Measurements from ENCODE around the gene STX7. TPM values are rescaled to one million over a fixed set of nuclear protein-coding genes. Genes with fewer than 3 reads are reported as not detected.

STX7 gene
- polyA plus RNA-seq, 3 donors, result 49.7 to 85.1 (median 81.7) TPM

- H3K4me3 ChIP-seq (replicated peaks in 1 of 3; ENCODE audit: low read depth in 2 of 3, low read length in 3 of 3), result no peak overlapping the region
- H3K27me3 Mint-ChIP-seq (ENCODE audit: low read depth in 3 of 3), result peaks cover 4 to 15% (median 6%) of the 10 kb centered on the region in 3 donors
- H3K36me3 Mint-ChIP-seq, result no peaks in the 10 kb centered on the region
- H3K4me2 ChIP-seq (replicated peaks; ENCODE audit: extremely low read depth, low read length, poor library complexity, severe bottlenecking), result no peak overlapping the region
- H3K9ac ChIP-seq (ENCODE audit: insufficient read depth, low read length, poor library complexity, severe bottlenecking), result no peak overlapping the region
- peak overlapping the region in 1 of 7 donors; percentile 27 for H3K27ac Mint-ChIP-seq
- H3K9me3 Mint-ChIP-seq, result peaks cover 4 to 24% (median 19%) of the 10 kb centered on the region in 7 donors
- no peak for DNase-seq
- TF ChIP-seq CTCF (IDR thresholded peaks at IDR 0.05), result no peak
- no peaks in the 10 kb centered on the region for H3K4me1 ChIP-seq (ENCODE audit: control insufficient read depth in 1 of 2, insufficient read depth in 2 of 2, low read length in 2 of 2)
- intact Hi-C loops (cut with micrococcal nuclease), result no loop called here
- H3K36me3 ChIP-seq (replicated peaks in 1 of 2; ENCODE audit: control insufficient read depth in 1 of 2, insufficient read depth in 2 of 2, low read length in 2 of 2), result no peaks in the 10 kb centered on the region
- H2AFZ ChIP-seq (ENCODE audit: insufficient read depth, low read depth, low read length, poor library complexity, severe bottlenecking), result no peak overlapping the region
- peaks cover 0 to 9% of the 10 kb centered on the region in 2 donors for H3K9me3 ChIP-seq (replicated peaks in 1 of 2; ENCODE audit: control insufficient read depth in 1 of 2, insufficient read depth in 1 of 2, low read length in 2 of 2)
- H3K4me1 Mint-ChIP-seq, result no peaks in the 10 kb centered on the region
- H3K27me3 ChIP-seq (ENCODE audit: control insufficient read depth in 2 of 2, insufficient read depth in 2 of 2, low read length in 2 of 2), result no peaks in the 10 kb centered on the region
- H3K4me3 Mint-ChIP-seq, result no peak overlapping the region
- H4K20me1 ChIP-seq (ENCODE audit: insufficient read depth, low read length), result no peaks in the 10 kb centered on the region
- no CpG with 5 or more reads among the region's 6 CpGs for WGBS (ENCODE audit: insufficient coverage)
- H3K27ac ChIP-seq (ENCODE audit: low read depth in 1 of 2, low read length in 2 of 2), result no peak overlapping the region
- no peaks in the 10 kb centered on the region for H3K79me2 ChIP-seq (ENCODE audit: insufficient read depth, low read length)
Observed at GRCh38 chr6:132418235-132418965, 94.5 kb downstream of the STX7 start.

GRCh38 chr6:132414761-132415160 is 98.2 kb downstream of the STX7 start:
- intact Hi-C loops (cut with micrococcal nuclease), result no loop called here
- Histone ChIP-seq H2AFZ (ENCODE audit: insufficient read depth, low read depth, low read length, poor library complexity, severe bottlenecking) (no peak overlapping the region), H3K9ac (ENCODE audit: insufficient read depth, low read length, poor library complexity, severe bottlenecking) (no peak overlapping the region), H3K79me2 (ENCODE audit: insufficient read depth, low read length) (no peaks in the 10 kb centered on the region), H4K20me1 (ENCODE audit: insufficient read depth, low read length) (no peaks in the 10 kb centered on the region), H3K9me3 (replicated peaks in 1 of 2; ENCODE audit: control insufficient read depth in 1 of 2, insufficient read depth in 1 of 2, low read length in 2 of 2) (peaks cover 0 to 9% of the 10 kb centered on the region in 2 donors), H3K36me3 (replicated peaks in 1 of 2; ENCODE audit: control insufficient read depth in 1 of 2, insufficient read depth in 2 of 2, low read length in 2 of 2) (no peaks in the 10 kb centered on the region), H3K4me2 (replicated peaks; ENCODE audit: extremely low read depth, low read length, poor library complexity, severe bottlenecking) (no peak overlapping the region), H3K27ac (ENCODE audit: low read depth in 1 of 2, low read length in 2 of 2) (no peak overlapping the region), H3K27me3 (ENCODE audit: control insufficient read depth in 2 of 2, insufficient read depth in 2 of 2, low read length in 2 of 2) (peaks cover 0 to 2% of the 10 kb centered on the region in 2 donors), H3K4me3 (replicated peaks in 1 of 3; ENCODE audit: low read depth in 2 of 3, low read length in 3 of 3) (no peak overlapping the region), H3K4me1 (ENCODE audit: control insufficient read depth in 1 of 2, insufficient read depth in 2 of 2, low read length in 2 of 2) (no peaks in the 10 kb centered on the region)
- Mint-ChIP-seq H3K27ac (no peak overlapping the region), H3K27me3 (ENCODE audit: low read depth in 3 of 3) (peaks cover 3 to 6% (median 4%) of the 10 kb centered on the region in 3 donors), H3K4me1 (no peaks in the 10 kb centered on the region), H3K4me3 (no peak overlapping the region), H3K9me3 (peaks cover 2 to 14% (median 8%) of the 10 kb centered on the region in 7 donors), H3K36me3 (no peaks in the 10 kb centered on the region)
- DNase-seq, result no peak
- no CpG with 5 or more reads among the region's 5 CpGs for WGBS (ENCODE audit: insufficient coverage)
- TF ChIP-seq CTCF (IDR thresholded peaks at IDR 0.05), result no peak

All from CD14-positive monocyte (primary cell).